A673 (cell line): Measurements from ENCODE around the gene SCN9A. TPM values are rescaled to one million over a fixed set of nuclear protein-coding genes. Genes with fewer than 3 reads are reported as not detected.

Source experiments
- BruUV-seq: library from RNA; stranded (reverse); fragments of 400-500 nt; replicated peaks from 2 replicates; lab custom pipeline; 2021; lab: Mats Ljungman, UMichigan
- CTCF ChIA-PET: fragments of 300-600 bp; sonication (Branson Sonifier 250); formaldehyde crosslinking; loops from one replicate; lab custom pipeline; 2022; ENCODE audit warnings: antibody characterized with exemption; lab: Charles Lee
- POLR2A ChIA-PET: fragments of 300-600 bp; sonication (Branson Sonifier 250); formaldehyde crosslinking; loops from one replicate; lab custom pipeline; 2022; ENCODE audit warnings: antibody characterized with exemption; ENCODE audit not compliant: low non-redundant PET; lab: Charles Lee
- DNase-seq: peaks from one replicate; pipeline ENCODE4 v3.0.0-alpha.2; 2015; ENCODE audit warnings: low spot score
- H3K27ac ChIP-seq: fragments of 200-600 bp; sonication (generic); 2 replicates; pipeline ENCODE4 v1.5.1; 2016; ENCODE audit warnings: mixed run types, low read depth, mild to moderate bottlenecking, mixed read lengths, antibody characterized with exemption, low read length; ENCODE audit not compliant: poor library complexity, severe bottlenecking
- H3K27me3 ChIP-seq: fragments of 200-600 bp; sonication (generic); replicated peaks from 2 replicates; pipeline ENCODE4 v1.6.1; 2017; ENCODE audit warnings: mixed run types, low read depth, mild to moderate bottlenecking, mixed read lengths, antibody characterized with exemption, low read length; ENCODE audit not compliant: insufficient read depth, poor library complexity
- H3K36me3 ChIP-seq: fragments of 200-600 bp; sonication (generic); 2 replicates; pipeline ENCODE4 v1.6.1; 2016; ENCODE audit warnings: mixed run types, mild to moderate bottlenecking, mixed read lengths, antibody characterized with exemption, low read length; ENCODE audit not compliant: insufficient read depth, poor library complexity, severe bottlenecking
- H3K4me1 ChIP-seq: fragments of 200-600 bp; sonication (generic); 2 replicates; pipeline ENCODE4 v1.6.1; 2017; ENCODE audit warnings: mixed run types, mild to moderate bottlenecking, mixed read lengths, antibody characterized with exemption, low read length; ENCODE audit not compliant: insufficient read depth, poor library complexity, severe bottlenecking
- H3K4me3 ChIP-seq: fragments of 200-600 bp; sonication (generic); 2 replicates; pipeline ENCODE4 v1.5.1; 2016; ENCODE audit warnings: low read depth, mixed run types, mild to moderate bottlenecking, mixed read lengths, low read length; ENCODE audit not compliant: poor library complexity, severe bottlenecking
- H3K9me3 ChIP-seq: fragments of 200-600 bp; sonication (generic); 2 replicates; pipeline ENCODE4 v1.6.1; 2016; ENCODE audit warnings: mixed run types, low read depth, mild to moderate bottlenecking, mixed read lengths, antibody characterized with exemption, low read length; ENCODE audit not compliant: poor library complexity, severe bottlenecking
- EZH2 ChIP-seq: fragments of 200-600 bp; sonication (generic); IDR thresholded peaks from 2 replicates; pipeline ENCODE4 v1.6.1; 2017; ENCODE audit warnings: borderline replicate concordance, low read depth, mild to moderate bottlenecking, mixed read lengths, antibody characterized with exemption, low read length; ENCODE audit not compliant: poor library complexity, severe bottlenecking
- intact Hi-C: fragments of 100-400 bp; cut with micrococcal nuclease; formaldehyde crosslinking; loops from one replicate; pipeline ENCODE4 v1.10.0; 2022; ENCODE audit not compliant: unreplicated experiment
- total RNA-seq: library from RNA; stranded (reverse); gene quantifications from 2 replicates; pipeline ENCODE4 v1.2.3, GENCODE V29; 2021
- TF ChIP-seq, protein P1 (sequence below): fragments of 300-800, 200-600 bp; sonication (generic); conservative IDR thresholded peaks from 2 replicates; pipeline ENCODE4 v1.5.1; 2017; ENCODE audit warnings: low read depth, mild to moderate bottlenecking, antibody characterized with exemption, low read length, moderate library complexity, mixed read lengths

The SCN9A gene
- total RNA-seq, 1 experiment from 2014 or later = 3.5 TPM

DNA sequence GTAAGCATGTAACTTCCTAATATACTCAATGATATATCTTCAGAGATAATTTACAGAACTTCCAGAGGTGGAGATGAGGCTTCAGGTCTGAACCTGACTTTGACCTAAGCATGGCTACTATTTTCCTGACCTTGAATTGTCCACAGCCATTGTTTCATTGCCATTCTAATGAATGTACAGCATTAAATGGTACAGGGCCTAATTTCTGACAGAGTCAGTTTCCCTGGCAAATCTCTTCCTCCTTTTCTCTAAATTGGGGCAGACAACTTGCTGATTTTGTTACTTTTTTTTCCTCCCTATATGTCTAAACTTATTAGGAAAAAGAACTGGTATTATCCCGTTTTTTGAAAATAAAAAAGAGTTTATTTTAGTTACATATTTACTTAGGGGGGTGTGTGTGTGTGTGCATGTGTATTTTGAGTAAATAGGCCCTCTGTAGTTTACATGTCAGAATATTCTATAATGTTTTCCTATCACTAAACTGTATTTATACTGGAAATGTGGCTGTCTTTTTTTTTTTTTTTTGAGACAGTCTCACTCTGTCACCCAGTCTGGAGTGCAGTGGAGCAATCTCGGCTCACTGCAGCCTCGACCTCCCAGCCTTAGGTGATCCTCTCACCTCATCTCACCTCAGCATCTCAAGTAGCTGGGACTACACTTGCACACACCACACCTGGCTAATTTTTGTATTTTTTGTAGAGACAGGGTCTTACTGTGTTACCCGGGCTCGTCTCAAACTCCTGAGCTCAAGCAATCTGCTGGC, 43.3 kb upstream of the SCN9A start:
- H3K27me3 ChIP-seq = no peaks in the 10 kb centered on the region
- H3K4me3 ChIP-seq = no peak overlapping the region
- TF ChIP-seq, protein P1, sequence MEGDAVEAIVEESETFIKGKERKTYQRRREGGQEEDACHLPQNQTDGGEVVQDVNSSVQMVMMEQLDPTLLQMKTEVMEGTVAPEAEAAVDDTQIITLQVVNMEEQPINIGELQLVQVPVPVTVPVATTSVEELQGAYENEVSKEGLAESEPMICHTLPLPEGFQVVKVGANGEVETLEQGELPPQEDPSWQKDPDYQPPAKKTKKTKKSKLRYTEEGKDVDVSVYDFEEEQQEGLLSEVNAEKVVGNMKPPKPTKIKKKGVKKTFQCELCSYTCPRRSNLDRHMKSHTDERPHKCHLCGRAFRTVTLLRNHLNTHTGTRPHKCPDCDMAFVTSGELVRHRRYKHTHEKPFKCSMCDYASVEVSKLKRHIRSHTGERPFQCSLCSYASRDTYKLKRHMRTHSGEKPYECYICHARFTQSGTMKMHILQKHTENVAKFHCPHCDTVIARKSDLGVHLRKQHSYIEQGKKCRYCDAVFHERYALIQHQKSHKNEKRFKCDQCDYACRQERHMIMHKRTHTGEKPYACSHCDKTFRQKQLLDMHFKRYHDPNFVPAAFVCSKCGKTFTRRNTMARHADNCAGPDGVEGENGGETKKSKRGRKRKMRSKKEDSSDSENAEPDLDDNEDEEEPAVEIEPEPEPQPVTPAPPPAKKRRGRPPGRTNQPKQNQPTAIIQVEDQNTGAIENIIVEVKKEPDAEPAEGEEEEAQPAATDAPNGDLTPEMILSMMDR = no peak
- TF ChIP-seq EZH2 = no peak
- H3K27ac ChIP-seq = no peak overlapping the region
- no peak for DNase-seq
- no peaks in the 10 kb centered on the region for H3K4me1 ChIP-seq
- BruUV-seq = no TSS peak
- no peaks in the 10 kb centered on the region for H3K9me3 ChIP-seq
- intact Hi-C loops = loop anchor here (2.0 to 10.0 kb wide), 4 partner anchors 98 to 464 kb away; partner anchors contain the start of gene TTC21B
- no peaks in the 10 kb centered on the region for H3K36me3 ChIP-seq
- ChIA-PET CTCF (interaction anchor here (0.7 kb wide), 1 partner anchor 226 kb away, joined by 3 read pairs; no protein-coding TSS in a partner anchor), POLR2A (interaction anchor here (0.7 kb wide), 1 partner anchor 287 kb away, joined by 7 read pairs; no protein-coding TSS in a partner anchor)

DNA sequence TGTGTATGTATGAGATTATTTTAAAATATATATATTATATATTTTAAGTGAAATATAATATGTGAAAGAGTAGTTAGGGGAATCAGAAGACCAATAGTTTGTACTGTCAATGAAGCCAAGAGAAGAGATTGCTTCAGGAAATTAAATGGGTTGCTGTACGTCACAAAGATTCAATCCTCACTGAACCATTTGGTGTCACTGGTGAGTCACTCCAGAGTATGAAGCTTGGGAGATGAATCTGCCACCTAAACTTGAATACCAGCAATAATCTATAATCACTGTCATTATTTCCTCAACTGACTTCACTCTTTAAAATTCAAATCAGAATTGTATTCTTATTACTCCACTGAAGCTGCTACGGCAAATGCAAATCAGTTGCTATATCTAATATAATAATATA, 41.9 kb upstream of the SCN9A start:
- ChIA-PET CTCF (no interaction called here), POLR2A (interaction anchor here (0.7 kb wide), 1 partner anchor 129 kb away, joined by 10 read pairs; no protein-coding TSS in a partner anchor)
- DNase-seq = peak; percentile 78
- intact Hi-C loops = loop anchor here (2.0 to 10.0 kb wide), 4 partner anchors 100 to 463 kb away; partner anchors contain the start of gene TTC21B
- no TSS peak for BruUV-seq
- no peak overlapping the region for H3K27ac ChIP-seq
- H3K4me3 ChIP-seq = no peak overlapping the region
- H3K27me3 ChIP-seq = no peaks in the 10 kb centered on the region
- H3K9me3 ChIP-seq = no peaks in the 10 kb centered on the region
- no peaks in the 10 kb centered on the region for H3K36me3 ChIP-seq
- H3K4me1 ChIP-seq = no peaks in the 10 kb centered on the region
- no peak for TF ChIP-seq EZH2
- TF ChIP-seq, protein P1 = peak; percentile 57

DNA sequence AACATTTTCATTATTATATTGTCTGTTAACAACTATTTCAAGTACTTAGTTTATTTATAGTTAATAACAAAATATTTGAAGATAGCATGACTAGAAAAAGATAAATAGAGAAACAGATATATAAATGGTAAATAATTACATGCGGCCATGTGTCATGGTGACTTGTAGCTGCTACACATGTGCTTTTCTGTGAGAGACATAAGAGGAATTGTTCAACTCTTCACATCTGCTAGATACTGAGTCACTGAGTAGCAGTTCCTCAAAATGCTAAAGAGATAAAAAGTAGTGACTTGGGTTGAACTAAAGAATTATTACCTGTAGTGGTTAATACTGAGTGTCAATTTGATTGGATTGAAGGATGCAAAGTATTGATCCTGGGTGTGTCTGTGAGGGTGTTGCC, 37.5 kb upstream of the SCN9A start:
- TF ChIP-seq, protein P1 = no peak
- TF ChIP-seq EZH2 = no peak
- intact Hi-C loops = loop anchor here (10.0 kb wide), 1 partner anchor 458 kb away; the partner anchor contains the start of gene TTC21B
- H3K4me3 ChIP-seq = no peak overlapping the region
- H3K9me3 ChIP-seq = no peaks in the 10 kb centered on the region
- DNase-seq = no peak
- ChIA-PET CTCF (no interaction called here), POLR2A (no interaction called here)
- peaks cover 23% of the 10 kb centered on the region for H3K4me1 ChIP-seq
- BruUV-seq = no TSS peak
- H3K27ac ChIP-seq = no peak overlapping the region
- H3K36me3 ChIP-seq = no peaks in the 10 kb centered on the region
- H3K27me3 ChIP-seq = no peaks in the 10 kb centered on the region
